ENCODE data around the gene NCAN. TPM values are rescaled to one million over a fixed set of nuclear protein-coding genes. Genes with fewer than 3 reads are reported as not detected.

The NCAN gene
- total and polyA plus RNA-seq, 2 of the 8 experiments (the other 6 are each of a cell fraction or from before 2014, with no cell fraction given) = 2.7 TPM

GRCh38 chr19:19224852-19225494, 13.2 kb downstream of the NCAN start:
- Histone ChIP-seq H3K79me1 (ENCODE audit: low read depth, low read length) (no peaks in the 10 kb centered on the region), H3K23me2 (ENCODE audit: low read depth, low read length) (peaks cover 5% of the 10 kb centered on the region; the same call in 1 of the 2 replicates), H3K23ac (ENCODE audit: insufficient read length) (no peak overlapping the region), H4K91ac (replicated peaks; ENCODE audit: insufficient read length, low read length) (no peak overlapping the region), H4K8ac (ENCODE audit: extremely low read depth, insufficient read depth, low read length) (peak overlapping the region; percentile 76), H3K27me3 (replicated peaks in 1 of 4; ENCODE audit: control insufficient read depth in 3 of 4, extremely low read depth in 1 of 4, insufficient read depth in 3 of 4, low read length in 3 of 4) (peaks cover 2 to 17% (median 11%) of the 10 kb centered on the region in 4 experiments), H2BK120ac (replicated peaks; ENCODE audit: low read depth, low read length) (no peak overlapping the region), H3K4ac (replicated peaks; ENCODE audit: insufficient read length, low read depth, low read length) (no peak overlapping the region), H4K5ac (ENCODE audit: insufficient read length, low read depth, low read length) (no peak overlapping the region), H3K4me3 (ENCODE audit: extremely low read depth in 1 of 4, insufficient read depth in 2 of 4, low read depth in 3 of 4, low read length in 4 of 4) (peak overlapping the region; percentile 17 to 59 (median 33)), H3K4me2 (ENCODE audit: insufficient read depth in 1 of 2, low read depth in 2 of 2, low read length in 2 of 2) (peak overlapping the region; percentile 42 to 73), H2AFZ (ENCODE audit: low read length) (peak overlapping the region; percentile 65; the same call in 1 of the 2 replicates), H3K9ac (replicated peaks in 1 of 4; ENCODE audit: extremely low read depth in 1 of 4, low read depth in 3 of 4, low read length in 3 of 4) (no peak overlapping the region; a peak in 1 of 7 replicates), H3K14ac (ENCODE audit: insufficient read length) (no peak overlapping the region), H2BK20ac (ENCODE audit: low read length) (no peak overlapping the region), H3K18ac (ENCODE audit: extremely low read depth, low read length) (no peak overlapping the region), H3K4me1 (replicated peaks in 1 of 4; ENCODE audit: control insufficient read depth in 3 of 4, insufficient read depth in 4 of 4, low read length in 3 of 4) (peaks cover 0 to 7% (median 3%) of the 10 kb centered on the region in 4 experiments; a peak in 4 of 7 replicates), H3K27ac (ENCODE audit: low read depth, low read length) (no peak overlapping the region), H3K9me3 (ENCODE audit: insufficient read depth in 2 of 2, low read depth in 1 of 2, low read length in 1 of 2) (peaks cover 4 to 5% of the 10 kb centered on the region in 2 experiments; a peak in 2 of 4 replicates), H2BK15ac (ENCODE audit: low read length) (no peak overlapping the region), H3K36me3 (ENCODE audit: control insufficient read depth in 2 of 4, insufficient read depth in 4 of 4, low read length in 3 of 4) (no peaks in the 10 kb centered on the region), H3K79me2 (ENCODE audit: control insufficient read depth in 1 of 2, insufficient read depth in 2 of 2, low read length in 2 of 2) (no peaks in the 10 kb centered on the region), H4K20me1 (replicated peaks in 1 of 2; ENCODE audit: control insufficient read depth in 1 of 2, insufficient read depth in 2 of 2, low read length in 2 of 2) (no peaks in the 10 kb centered on the region), H2BK5ac (ENCODE audit: low read depth, low read length) (no peak overlapping the region), H2BK12ac (ENCODE audit: low read depth, low read length) (no peak overlapping the region), H2AK5ac (ENCODE audit: low read depth, low read length) (no peak overlapping the region), H3K56ac (replicated peaks; ENCODE audit: insufficient read length, low read depth, low read length) (no peak overlapping the region)
- DNase-seq (ENCODE audit: low read depth in 1 of 2, low spot score in 2 of 2) (peak; percentile 73 to 91), FAIRE-seq (peak; percentile 45)
- ChIA-PET POLR2A (ENCODE audit: partially characterized antibody) (interaction anchor here (0.9 to 2.1 kb wide), 7 partner anchors 9 to 161 kb away, joined by 3 to 10 read pairs (median 4); partner anchors contain the start of genes NCAN, NR2C2AP and SLC25A42), CTCF (ENCODE audit: partially characterized antibody) (interaction anchor here (0.8 to 2.5 kb wide), 22 partner anchors 9 to 389 kb away, joined by 3 to 20 read pairs (median 4); partner anchors contain the start of genes BORCS8, NCAN and RFXANK)
- 4% methylated on average over 50 of the region's 59 CpGs; no CpG with 5 or more reads in 1 of the 2 experiments for WGBS, 2 experiments (ENCODE audit: extremely low coverage in 1 of 2, insufficient coverage in 1 of 2, insufficient read length in 1 of 2, insufficient replicate concordance in 2 of 2, low coverage in 1 of 2, low lambda C conversion rate in 2 of 2, missing lambda C conversion rate in 1 of 2)
- TF ChIP-seq E2F6 (IDR thresholded peaks at IDR 0.05) = peak; percentile 89
- TF ChIP-seq ZNF274 (IDR thresholded peaks at IDR 0.05; ENCODE audit: borderline replicate concordance, extremely low read depth, low read length) = no peak
- TF ChIP-seq EP300 (IDR thresholded peaks at IDR 0.05; ENCODE audit: borderline replicate concordance in 1 of 2, low read depth in 2 of 2, low read length in 2 of 2) = no peak
- TF ChIP-seq EZH2 (IDR thresholded peaks at IDR 0.05; ENCODE audit: low read depth, low read length, severe bottlenecking) = no peak
- no peak for TF ChIP-seq SUZ12 (IDR thresholded peaks at IDR 0.05; ENCODE audit: low read length)
- peak in 1 of 2 experiments; percentile 66; a peak in 2 of 4 replicates for TF ChIP-seq SIN3A (conservative IDR thresholded peaks at IDR 0.05 in 1 of 2, IDR thresholded peaks at IDR 0.05 in 1 of 2; ENCODE audit: low read depth in 1 of 2, low read length in 2 of 2)
- TF ChIP-seq MAX (IDR thresholded peaks at IDR 0.05) = peak; percentile 90
- no peak for TF ChIP-seq POU5F1 (IDR thresholded peaks at IDR 0.05; ENCODE audit: low read depth, low read length)
